GM13977 (cell line): ENCODE measurements around the gene PRR22.

Source experiments
- DNase-seq: peaks from one replicate; pipeline ENCODE4 v3.0.0; 2012; ENCODE audit warnings: low spot score
- in situ Hi-C: fragments of 300-500 bp; cut with MboI; formaldehyde crosslinking; loops from one replicate; pipeline ENCODE4 v1.12.0; 2022; ENCODE audit warnings: low sequenced_read_pairs, low pct_unique_long_range_greater_than_20kb, mixed read lengths, inconsistent platforms; ENCODE audit not compliant: unreplicated experiment
- TF ChIP-seq, protein P1 (sequence below): IDR thresholded peaks from 2 replicates; pipeline ENCODE4 v1.5.1; 2012; ENCODE audit warnings: mild to moderate bottlenecking, control low read depth; ENCODE audit not compliant: insufficient read depth; ENCODE audit errors: extremely low read depth, missing control alignments

PRR22 gene

DNA sequence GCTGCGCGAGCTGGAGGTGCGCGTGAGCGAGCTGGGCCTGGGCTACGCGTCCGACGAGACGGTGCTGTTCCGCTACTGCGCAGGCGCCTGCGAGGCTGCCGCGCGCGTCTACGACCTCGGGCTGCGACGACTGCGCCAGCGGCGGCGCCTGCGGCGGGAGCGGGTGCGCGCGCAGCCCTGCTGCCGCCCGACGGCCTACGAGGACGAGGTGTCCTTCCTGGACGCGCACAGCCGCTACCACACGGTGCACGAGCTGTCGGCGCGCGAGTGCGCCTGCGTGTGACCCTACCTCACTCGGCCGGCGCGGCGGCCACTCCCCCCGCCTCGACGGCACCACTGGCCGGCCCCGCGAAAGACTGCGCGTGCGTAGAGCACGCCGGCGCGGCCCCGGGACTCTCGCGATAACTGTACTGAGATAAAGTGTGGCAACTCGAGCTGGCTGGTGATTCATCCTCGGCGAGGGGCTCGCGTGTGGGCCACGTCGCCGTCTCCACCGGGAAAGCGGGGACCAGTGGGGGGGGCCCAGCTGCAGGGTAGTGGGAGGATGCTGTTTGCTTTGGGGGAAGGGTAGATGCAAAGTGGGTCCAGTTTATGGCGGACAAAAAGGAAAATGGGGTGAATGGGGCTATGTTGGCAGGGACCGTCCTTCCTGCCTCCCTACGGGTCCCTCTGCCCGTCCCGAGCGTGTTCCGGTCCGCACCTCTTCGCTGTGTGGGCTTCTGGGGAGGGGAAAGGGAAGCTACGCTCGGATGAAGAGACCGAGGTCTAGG is 43.5 kb upstream of the PRR22 start:
- TF ChIP-seq, protein P1, sequence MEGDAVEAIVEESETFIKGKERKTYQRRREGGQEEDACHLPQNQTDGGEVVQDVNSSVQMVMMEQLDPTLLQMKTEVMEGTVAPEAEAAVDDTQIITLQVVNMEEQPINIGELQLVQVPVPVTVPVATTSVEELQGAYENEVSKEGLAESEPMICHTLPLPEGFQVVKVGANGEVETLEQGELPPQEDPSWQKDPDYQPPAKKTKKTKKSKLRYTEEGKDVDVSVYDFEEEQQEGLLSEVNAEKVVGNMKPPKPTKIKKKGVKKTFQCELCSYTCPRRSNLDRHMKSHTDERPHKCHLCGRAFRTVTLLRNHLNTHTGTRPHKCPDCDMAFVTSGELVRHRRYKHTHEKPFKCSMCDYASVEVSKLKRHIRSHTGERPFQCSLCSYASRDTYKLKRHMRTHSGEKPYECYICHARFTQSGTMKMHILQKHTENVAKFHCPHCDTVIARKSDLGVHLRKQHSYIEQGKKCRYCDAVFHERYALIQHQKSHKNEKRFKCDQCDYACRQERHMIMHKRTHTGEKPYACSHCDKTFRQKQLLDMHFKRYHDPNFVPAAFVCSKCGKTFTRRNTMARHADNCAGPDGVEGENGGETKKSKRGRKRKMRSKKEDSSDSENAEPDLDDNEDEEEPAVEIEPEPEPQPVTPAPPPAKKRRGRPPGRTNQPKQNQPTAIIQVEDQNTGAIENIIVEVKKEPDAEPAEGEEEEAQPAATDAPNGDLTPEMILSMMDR: no peak
- in situ Hi-C loops: no loop called here
- DNase-seq: peak; percentile 99

DNA sequence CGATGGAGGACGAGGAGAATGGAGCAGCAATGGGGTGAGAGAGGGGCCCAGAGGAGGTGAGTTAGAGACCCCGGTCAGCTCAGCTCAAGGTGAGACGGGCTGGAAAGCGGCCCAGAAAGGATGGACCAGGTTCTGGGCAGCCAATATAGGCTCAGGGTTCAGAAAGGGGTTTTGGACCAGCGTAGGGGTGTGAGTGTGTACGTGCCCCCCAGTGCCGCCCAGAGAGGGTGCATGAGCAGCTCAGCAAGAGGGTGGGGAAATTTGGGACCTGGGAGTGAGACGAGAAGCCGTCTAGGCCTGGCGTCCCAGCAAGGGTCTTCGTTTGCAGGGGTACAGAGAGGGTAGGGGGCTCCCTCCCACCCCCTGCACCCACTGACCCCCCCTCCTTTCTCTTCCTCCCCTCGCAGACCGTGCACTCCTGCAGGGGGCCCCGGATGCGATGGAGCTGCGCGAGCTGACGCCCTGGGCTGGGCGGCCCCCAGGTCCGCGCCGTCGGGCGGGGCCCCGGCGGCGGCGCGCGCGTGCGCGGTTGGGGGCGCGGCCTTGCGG is 42.9 kb upstream of the PRR22 start:
- DNase-seq: no peak
- in situ Hi-C loops: no loop called here
- TF ChIP-seq, protein P1: no peak

DNA sequence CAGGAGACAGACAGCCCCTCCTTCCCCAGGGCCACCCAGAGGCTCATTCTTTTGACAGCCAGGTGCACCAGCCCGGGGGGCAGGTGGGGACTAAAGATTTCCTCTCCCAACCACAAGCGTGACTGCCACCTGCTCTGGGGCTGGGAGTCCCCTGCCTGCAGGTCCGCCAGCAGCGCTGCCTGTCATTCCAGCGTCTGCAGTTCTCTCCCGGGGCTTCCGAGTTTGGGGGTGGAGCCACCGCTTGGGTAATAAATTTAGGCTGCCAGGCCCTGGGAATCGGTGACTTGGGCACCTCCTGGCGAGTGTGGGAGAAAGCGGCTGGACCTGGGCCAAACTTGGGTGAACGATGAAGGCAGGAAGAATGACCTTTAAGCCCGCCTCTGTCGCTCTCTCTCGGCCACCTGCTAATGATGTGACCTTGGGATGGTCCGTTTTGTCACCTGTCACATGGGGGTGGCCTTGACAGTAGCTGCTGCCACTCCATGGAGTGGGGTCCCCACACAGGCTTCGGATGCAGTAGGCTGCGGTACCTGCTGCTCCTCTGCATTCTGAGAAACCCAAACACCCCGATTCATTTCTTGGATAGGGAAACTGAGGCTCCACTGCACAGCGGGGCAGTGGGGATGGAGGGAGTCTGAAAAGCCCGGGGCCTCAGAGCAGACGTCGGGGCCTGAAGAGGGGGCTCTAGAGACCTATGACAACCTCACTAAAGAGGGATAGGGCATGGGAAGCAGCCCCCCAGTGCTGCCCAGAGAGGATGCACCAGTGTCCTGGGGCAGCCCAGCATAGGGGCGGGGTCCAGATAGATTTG is 42.2 kb upstream of the PRR22 start:
- in situ Hi-C loops: no loop called here
- TF ChIP-seq, protein P1: no peak
- peak; percentile 54 for DNase-seq

DNA sequence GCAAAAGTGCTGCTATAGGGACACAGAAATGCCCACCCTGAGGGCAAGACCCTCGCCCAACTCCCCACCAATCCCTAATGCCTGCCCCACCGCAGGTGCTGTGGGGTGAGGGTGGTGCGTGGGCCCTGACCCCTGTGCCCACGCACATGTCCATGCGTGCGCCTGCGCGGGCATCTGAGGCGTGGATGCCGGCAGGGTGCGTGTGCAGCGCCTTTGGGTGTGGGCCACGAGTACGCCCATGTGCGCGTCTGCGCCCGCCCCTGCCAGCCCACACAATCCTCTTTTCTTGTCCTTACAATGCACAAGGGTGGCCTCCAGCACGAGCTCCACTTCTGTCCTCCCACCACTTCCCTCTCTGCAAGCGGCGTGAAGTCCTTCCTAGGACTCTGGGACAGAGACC is 40.6 kb upstream of the PRR22 start:
- in situ Hi-C loops: no loop called here

DNA sequence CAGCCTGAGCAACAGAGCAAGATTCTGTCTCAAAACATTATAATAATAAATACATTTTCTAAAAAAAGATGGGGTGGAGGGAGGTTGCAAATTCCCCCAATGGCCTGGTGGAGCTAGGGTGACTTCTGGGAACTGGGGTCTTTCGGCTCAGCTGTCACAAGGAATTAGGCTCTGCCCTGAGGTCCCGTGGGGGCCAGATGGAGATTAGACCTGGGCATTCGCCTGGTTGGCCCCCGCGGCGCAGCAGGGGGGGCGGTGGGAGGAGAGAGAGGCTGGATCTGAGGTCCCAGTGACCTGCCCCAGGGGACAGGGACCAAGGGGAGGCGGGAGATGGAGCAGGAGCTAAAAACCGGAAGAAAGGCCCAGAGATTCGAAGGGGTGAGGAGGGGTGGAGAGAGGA is 40.2 kb upstream of the PRR22 start:
- TF ChIP-seq, protein P1: no peak
- in situ Hi-C loops: loop anchor here (25.0 kb wide), 1 partner anchor 188 kb away; no protein-coding TSS in a partner anchor
- DNase-seq: no peak

More for the DNA sequence above, 40.6 kb upstream of the PRR22 start:
- TF ChIP-seq, protein P1: no peak
- no peak for DNase-seq

DNA sequence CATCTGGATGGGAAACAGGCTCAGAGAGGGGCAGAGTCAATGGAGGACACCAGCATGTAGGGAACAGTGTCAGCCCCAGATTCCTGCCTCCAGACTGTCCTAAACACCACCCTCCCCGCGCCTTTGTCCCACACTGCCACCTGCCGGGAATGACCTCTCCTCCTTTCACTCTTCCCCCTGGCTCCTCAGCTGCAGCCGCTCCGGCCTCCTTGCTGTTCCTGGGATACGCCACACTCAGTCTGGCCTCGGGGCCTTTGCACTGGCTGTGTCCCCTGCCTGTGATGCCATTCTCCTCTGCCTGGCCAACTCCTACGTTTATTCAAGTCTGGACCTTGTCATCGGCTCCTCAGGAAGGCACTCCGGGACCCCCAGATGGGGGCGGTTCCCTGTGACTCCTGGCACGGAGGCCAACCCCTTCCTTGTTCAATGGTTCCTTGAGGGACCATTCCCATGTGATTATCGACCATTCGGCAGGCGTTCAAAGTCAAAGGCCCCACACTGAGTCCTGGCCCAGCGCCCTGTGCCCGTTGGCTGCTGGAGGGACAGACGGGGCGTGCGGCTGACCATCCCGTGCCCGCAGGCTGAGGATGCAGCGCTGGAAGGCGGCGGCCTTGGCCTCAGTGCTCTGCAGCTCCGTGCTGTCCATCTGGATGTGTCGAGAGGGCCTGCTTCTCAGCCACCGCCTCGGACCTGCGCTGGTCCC is 39.2 kb upstream of the PRR22 start:
- TF ChIP-seq, protein P1: no peak
- DNase-seq: no peak

More for the DNA sequence above, 39.2 kb upstream of the PRR22 start:
- in situ Hi-C loops: loop anchor here (25.0 kb wide), 1 partner anchor 189 kb away; no protein-coding TSS in a partner anchor
